ENCODE measurements around the gene EYA2.

The EYA2 gene

DNA sequence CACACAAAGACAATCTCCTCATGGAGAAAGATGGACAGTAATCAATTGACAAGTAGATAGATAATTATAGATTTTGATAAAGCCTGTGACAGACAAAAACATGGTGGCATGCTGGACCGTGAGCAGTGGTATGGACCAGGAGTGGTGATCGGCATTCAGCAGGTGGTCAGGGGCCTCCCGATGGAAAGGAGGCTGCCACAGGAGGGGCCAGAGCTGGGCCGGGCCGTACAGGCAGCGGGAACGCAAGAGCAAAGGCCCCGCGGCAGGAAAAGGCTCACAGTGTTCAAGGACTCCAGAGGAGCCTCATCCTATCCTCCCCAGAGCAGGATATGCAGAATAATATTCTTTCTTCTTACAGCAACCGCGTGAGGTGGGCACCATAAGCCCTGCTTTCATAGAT lies 123.7 kb downstream of the EYA2 start:
- Histone ChIP-seq H3K36me3 (ENCODE audit: insufficient read depth, low read length) (no peaks in the 10 kb centered on the region), H4K20me1 (ENCODE audit: insufficient read depth, low read length, poor library complexity, severe bottlenecking) (no peaks in the 10 kb centered on the region), H3F3A (ENCODE audit: low read depth) (no peaks in the 10 kb centered on the region), H3K4me1 (ENCODE audit: insufficient read depth, low read length, poor library complexity, severe bottlenecking) (no peaks in the 10 kb centered on the region), H2AFZ (ENCODE audit: low read length) (no peak overlapping the region), H3K79me2 (ENCODE audit: insufficient read depth, low read length) (no peaks in the 10 kb centered on the region), H3K4me3 (ENCODE audit: low read length, poor library complexity, severe bottlenecking) (no peak overlapping the region), H3K9ac (ENCODE audit: low read depth, low read length, poor library complexity, severe bottlenecking) (no peak overlapping the region), H3K4me2 (ENCODE audit: low read depth, low read length, poor library complexity, severe bottlenecking) (no peak overlapping the region), H3K27me3 (ENCODE audit: insufficient read depth, low read length, poor library complexity, severe bottlenecking) (no peaks in the 10 kb centered on the region), H3K9me3 (ENCODE audit: insufficient read depth, low read depth, low read length) (no peaks in the 10 kb centered on the region), H3K9me2 (replicated peaks; ENCODE audit: low read depth, low read length) (no peaks in the 10 kb centered on the region)
- TF ChIP-seq EZH2phosphoT487 (IDR thresholded peaks at IDR 0.05; ENCODE audit: borderline replicate concordance): no peak
- TF ChIP-seq, protein P1, sequence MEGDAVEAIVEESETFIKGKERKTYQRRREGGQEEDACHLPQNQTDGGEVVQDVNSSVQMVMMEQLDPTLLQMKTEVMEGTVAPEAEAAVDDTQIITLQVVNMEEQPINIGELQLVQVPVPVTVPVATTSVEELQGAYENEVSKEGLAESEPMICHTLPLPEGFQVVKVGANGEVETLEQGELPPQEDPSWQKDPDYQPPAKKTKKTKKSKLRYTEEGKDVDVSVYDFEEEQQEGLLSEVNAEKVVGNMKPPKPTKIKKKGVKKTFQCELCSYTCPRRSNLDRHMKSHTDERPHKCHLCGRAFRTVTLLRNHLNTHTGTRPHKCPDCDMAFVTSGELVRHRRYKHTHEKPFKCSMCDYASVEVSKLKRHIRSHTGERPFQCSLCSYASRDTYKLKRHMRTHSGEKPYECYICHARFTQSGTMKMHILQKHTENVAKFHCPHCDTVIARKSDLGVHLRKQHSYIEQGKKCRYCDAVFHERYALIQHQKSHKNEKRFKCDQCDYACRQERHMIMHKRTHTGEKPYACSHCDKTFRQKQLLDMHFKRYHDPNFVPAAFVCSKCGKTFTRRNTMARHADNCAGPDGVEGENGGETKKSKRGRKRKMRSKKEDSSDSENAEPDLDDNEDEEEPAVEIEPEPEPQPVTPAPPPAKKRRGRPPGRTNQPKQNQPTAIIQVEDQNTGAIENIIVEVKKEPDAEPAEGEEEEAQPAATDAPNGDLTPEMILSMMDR (conservative IDR thresholded peaks at IDR 0.05; ENCODE audit: low read length): no peak

DNA sequence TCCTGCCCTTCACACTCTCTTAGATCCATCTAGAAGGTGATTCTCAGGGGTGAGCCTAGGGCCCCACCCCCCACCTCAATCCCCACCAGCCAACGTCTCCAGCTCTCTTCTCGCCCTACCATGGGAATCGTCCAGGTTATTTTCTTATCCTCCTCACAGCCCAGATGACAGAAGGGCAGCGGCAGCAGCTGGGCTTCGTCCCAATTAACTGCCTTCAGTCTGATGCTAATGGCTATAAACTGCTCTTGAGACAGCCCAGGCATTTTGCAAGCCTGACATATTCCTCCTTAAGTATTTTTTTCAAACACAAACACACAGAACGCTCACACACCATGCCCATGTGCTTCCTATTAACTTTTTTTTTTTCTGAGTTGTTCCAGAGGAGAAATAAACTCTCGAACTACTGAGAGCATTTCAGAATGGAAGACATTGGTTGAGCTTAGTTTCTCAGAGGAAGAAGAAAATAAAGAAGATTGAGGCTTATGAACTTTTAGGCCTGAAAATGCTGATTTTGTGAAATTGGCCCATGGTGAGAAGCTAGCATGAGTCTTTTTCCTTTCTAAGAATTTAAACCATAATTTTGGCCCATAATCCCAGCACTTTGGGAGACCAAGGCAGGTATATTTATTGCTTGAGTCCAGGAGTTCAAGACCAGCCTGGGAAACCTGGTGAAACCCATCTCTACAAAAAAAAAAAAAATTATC lies 124.6 kb downstream of the EYA2 start:
- no peak for TF ChIP-seq EZH2phosphoT487 (IDR thresholded peaks at IDR 0.05; ENCODE audit: borderline replicate concordance)
- TF ChIP-seq, protein P1 (conservative IDR thresholded peaks at IDR 0.05; ENCODE audit: low read length): no peak

GRCh38 chr20:47020231-47020630 lies 125.6 kb downstream of the EYA2 start:
- no peaks in the 10 kb centered on the region for H3K27me3 ChIP-seq (ENCODE audit: insufficient read depth, low read length, poor library complexity, severe bottlenecking)
- no peak overlapping the region for H2AFZ ChIP-seq (ENCODE audit: low read length)
- H3K36me3 ChIP-seq (ENCODE audit: insufficient read depth, low read length): no peaks in the 10 kb centered on the region
- no peaks in the 10 kb centered on the region for H3K79me2 ChIP-seq (ENCODE audit: insufficient read depth, low read length)
- H4K20me1 ChIP-seq (ENCODE audit: insufficient read depth, low read length, poor library complexity, severe bottlenecking): no peaks in the 10 kb centered on the region
- H3K9me2 ChIP-seq (replicated peaks; ENCODE audit: low read depth, low read length): no peaks in the 10 kb centered on the region
- H3F3A ChIP-seq (ENCODE audit: low read depth): no peaks in the 10 kb centered on the region
- H3K4me3 ChIP-seq (ENCODE audit: low read length, poor library complexity, severe bottlenecking): no peak overlapping the region
- no peaks in the 10 kb centered on the region for H3K9me3 ChIP-seq (ENCODE audit: insufficient read depth, low read depth, low read length)
- no peaks in the 10 kb centered on the region for H3K4me1 ChIP-seq (ENCODE audit: insufficient read depth, low read length, poor library complexity, severe bottlenecking)
- no peak overlapping the region for H3K4me2 ChIP-seq (ENCODE audit: low read depth, low read length, poor library complexity, severe bottlenecking)
- TF ChIP-seq EZH2phosphoT487 (IDR thresholded peaks at IDR 0.05; ENCODE audit: borderline replicate concordance): no peak
- TF ChIP-seq, protein P1 (conservative IDR thresholded peaks at IDR 0.05; ENCODE audit: low read length): no peak
- H3K9ac ChIP-seq (ENCODE audit: low read depth, low read length, poor library complexity, severe bottlenecking): no peak overlapping the region

More for the DNA sequence above, 124.6 kb downstream of the EYA2 start:
- Histone ChIP-seq H3K79me2 (ENCODE audit: insufficient read depth, low read length) (no peaks in the 10 kb centered on the region), H3K9me2 (replicated peaks; ENCODE audit: low read depth, low read length) (no peaks in the 10 kb centered on the region), H3K36me3 (ENCODE audit: insufficient read depth, low read length) (no peaks in the 10 kb centered on the region), H3K9ac (ENCODE audit: low read depth, low read length, poor library complexity, severe bottlenecking) (no peak overlapping the region), H3K4me1 (ENCODE audit: insufficient read depth, low read length, poor library complexity, severe bottlenecking) (no peaks in the 10 kb centered on the region), H3K27me3 (ENCODE audit: insufficient read depth, low read length, poor library complexity, severe bottlenecking) (no peaks in the 10 kb centered on the region), H3K4me2 (ENCODE audit: low read depth, low read length, poor library complexity, severe bottlenecking) (no peak overlapping the region), H2AFZ (ENCODE audit: low read length) (no peak overlapping the region), H3K4me3 (ENCODE audit: low read length, poor library complexity, severe bottlenecking) (no peak overlapping the region), H3K9me3 (ENCODE audit: insufficient read depth, low read depth, low read length) (no peaks in the 10 kb centered on the region), H3F3A (ENCODE audit: low read depth) (no peaks in the 10 kb centered on the region), H4K20me1 (ENCODE audit: insufficient read depth, low read length, poor library complexity, severe bottlenecking) (no peaks in the 10 kb centered on the region)

Measured in Loucy (cell line).